ENCODE results near the gene SMIM20. TPM values are rescaled to one million over a fixed set of nuclear protein-coding genes. Genes with fewer than 3 reads are reported as not detected.

The SMIM20 gene
- total RNA-seq, 6 experiments from 2014 or later = 18.9 to 26.7 (median 22.0) TPM

DNA sequence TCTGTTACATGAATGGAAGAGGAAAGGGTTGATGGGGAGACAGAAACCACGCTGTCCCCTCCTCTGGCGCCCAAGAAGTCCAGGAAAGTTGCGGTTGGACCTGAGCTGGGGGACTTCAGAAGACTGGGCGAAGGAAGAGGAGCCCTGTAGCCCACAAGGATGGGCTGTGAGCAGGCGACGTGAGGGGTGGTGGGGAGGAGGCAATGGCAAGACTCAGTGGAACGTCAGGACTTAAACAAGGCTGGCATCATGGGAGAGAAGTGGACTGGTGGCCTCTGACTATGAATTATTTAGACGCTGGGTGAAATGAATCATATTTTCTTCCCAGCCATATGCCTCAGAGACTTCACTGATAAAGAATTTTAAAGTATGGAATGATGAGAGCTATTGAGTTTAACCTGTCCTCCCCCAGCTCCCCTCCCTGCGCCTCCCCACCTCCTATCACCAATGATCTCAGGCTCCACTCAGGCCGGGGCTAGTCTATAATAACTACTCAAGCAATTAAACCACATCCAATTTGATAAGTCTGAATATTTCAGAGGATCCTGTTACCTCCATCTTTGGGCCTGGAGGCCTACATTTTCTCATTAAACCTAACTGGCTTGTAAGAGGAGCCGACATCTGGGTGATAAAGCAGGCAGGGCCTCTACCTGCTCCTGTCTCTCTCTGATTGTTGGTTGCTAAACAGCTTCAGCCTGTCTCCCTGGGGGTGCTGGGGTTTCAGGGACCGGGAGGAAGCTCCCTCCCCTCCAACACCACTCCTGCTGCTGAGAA is 63.6 kb downstream of the SMIM20 start:
- TF ChIP-seq, protein P1, sequence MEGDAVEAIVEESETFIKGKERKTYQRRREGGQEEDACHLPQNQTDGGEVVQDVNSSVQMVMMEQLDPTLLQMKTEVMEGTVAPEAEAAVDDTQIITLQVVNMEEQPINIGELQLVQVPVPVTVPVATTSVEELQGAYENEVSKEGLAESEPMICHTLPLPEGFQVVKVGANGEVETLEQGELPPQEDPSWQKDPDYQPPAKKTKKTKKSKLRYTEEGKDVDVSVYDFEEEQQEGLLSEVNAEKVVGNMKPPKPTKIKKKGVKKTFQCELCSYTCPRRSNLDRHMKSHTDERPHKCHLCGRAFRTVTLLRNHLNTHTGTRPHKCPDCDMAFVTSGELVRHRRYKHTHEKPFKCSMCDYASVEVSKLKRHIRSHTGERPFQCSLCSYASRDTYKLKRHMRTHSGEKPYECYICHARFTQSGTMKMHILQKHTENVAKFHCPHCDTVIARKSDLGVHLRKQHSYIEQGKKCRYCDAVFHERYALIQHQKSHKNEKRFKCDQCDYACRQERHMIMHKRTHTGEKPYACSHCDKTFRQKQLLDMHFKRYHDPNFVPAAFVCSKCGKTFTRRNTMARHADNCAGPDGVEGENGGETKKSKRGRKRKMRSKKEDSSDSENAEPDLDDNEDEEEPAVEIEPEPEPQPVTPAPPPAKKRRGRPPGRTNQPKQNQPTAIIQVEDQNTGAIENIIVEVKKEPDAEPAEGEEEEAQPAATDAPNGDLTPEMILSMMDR (IDR thresholded peaks at IDR 0.05) = no peak
- H3K9me3 Mint-ChIP-seq = no peaks in the 10 kb centered on the region
- H3K4me3 Mint-ChIP-seq = no peak overlapping the region
- no peaks in the 10 kb centered on the region for H3K4me1 Mint-ChIP-seq (ENCODE audit: low read depth)
- no peaks in the 10 kb centered on the region for H3K36me3 Mint-ChIP-seq (ENCODE audit: low read depth)
- DNase-seq = no peak
- peaks cover 23% of the 10 kb centered on the region for H3K27me3 Mint-ChIP-seq (ENCODE audit: insufficient read depth)
- H3K27ac Mint-ChIP-seq = no peak overlapping the region

DNA sequence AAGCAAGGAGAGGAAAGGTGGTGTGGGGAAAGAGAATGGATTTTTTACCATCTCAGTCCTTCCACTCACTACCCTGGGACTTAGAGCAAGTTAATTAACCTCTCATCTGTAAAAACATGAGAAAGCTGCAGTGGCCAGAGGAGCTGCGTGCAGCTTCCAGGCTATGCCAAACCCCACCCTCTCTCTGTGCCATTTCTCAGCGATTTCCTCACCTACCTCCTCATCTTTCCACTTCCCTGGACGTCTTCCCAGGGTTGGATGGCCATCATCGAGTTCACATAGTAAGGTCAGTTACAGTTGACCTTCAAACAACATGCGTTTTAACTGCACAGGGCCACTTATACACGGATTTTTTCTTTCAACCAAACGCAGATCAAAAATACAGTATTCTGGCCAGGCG is 64.3 kb downstream of the SMIM20 start:
- DNase-seq = no peak
- no peak overlapping the region for H3K27ac Mint-ChIP-seq
- no peak overlapping the region for H3K4me3 Mint-ChIP-seq
- H3K9me3 Mint-ChIP-seq = no peaks in the 10 kb centered on the region
- no peaks in the 10 kb centered on the region for H3K4me1 Mint-ChIP-seq (ENCODE audit: low read depth)
- H3K27me3 Mint-ChIP-seq (ENCODE audit: insufficient read depth) = peaks cover 22% of the 10 kb centered on the region
- H3K36me3 Mint-ChIP-seq (ENCODE audit: low read depth) = no peaks in the 10 kb centered on the region
- TF ChIP-seq, protein P1 (IDR thresholded peaks at IDR 0.05) = no peak

Other genes starting within 250 kb of the SMIM20 start
- 10 to 100 TPM; 24.5 to 35.4 (median 31.1) TPM for gene SEL1L3, start 51.2 kb upstream of the SMIM20 start, total RNA-seq (2021; fragmentation: NEBNext Ultra II Directional; extraction: Animal tissue kit (Norgen Biotek cat#: 25700))